Colonic mucosa (tissue), 4 donors: ENCODE data around the gene ZNF860. TPM values are rescaled to one million over a fixed set of nuclear protein-coding genes. Genes with fewer than 3 reads are reported as not detected.

Source experiments
- DNase-seq: peaks from one replicate; pipeline ENCODE4 v3.0.0-alpha.2; 2020
- H3K27ac ChIP-seq: fragments of 200-600 bp; one replicate; pipeline ENCODE4 v1.8.0; 2021
- H3K27me3 ChIP-seq: fragments of 200-600 bp; one replicate; pipeline ENCODE4 v1.8.0; 2021
- H3K36me3 ChIP-seq: fragments of 200-600 bp; one replicate; pipeline ENCODE4 v1.8.0; 2021
- H3K4me1 ChIP-seq: fragments of 200-600 bp; one replicate; pipeline ENCODE4 v1.8.0; 2021; ENCODE audit warnings: mild to moderate bottlenecking
- H3K4me3 ChIP-seq: fragments of 200-600 bp; one replicate; pipeline ENCODE4 v1.8.0; 2021
- H3K9ac ChIP-seq, 2 donors: one replicate each; pipeline ENCODE4 v1.7.0; 2013; ENCODE audit warnings: control low read depth in 2 of 2, low read depth in 2 of 2, low read length in 2 of 2
- H3K9me3 ChIP-seq: fragments of 200-600 bp; one replicate; pipeline ENCODE4 v1.8.0; 2021
- intact Hi-C: fragments of 100-400 bp; cut with DNase I; formaldehyde crosslinking; loops from one replicate; pipeline ENCODE4 v1.14.1; 2022
- total RNA-seq, 2 donors: library from RNA; stranded (reverse); fragmentation: NEBNext Ultra II Directional in 1 of 2; extraction: Animal tissue kit (Norgen Biotek cat#: 25700) in 1 of 2; gene quantifications; one replicate each; pipeline ENCODE4 v1.2.1, GENCODE V29; 2021
- TF ChIP-seq, protein P1 (sequence below): fragments of 200-600 bp; IDR thresholded peaks from one replicate; pipeline ENCODE4 v1.8.0; 2022; ENCODE audit warnings: antibody characterized with exemption, mild to moderate bottlenecking
- donor health status: healthy.
- donor health status: DM: no; HTN: no; CAD: no.
- donor health status: DM: no; HTN: no; CAD: no.

Gene ZNF860
- total RNA-seq, 2 donors from 2014 or later: 0.53 to 1.5 TPM

- intact Hi-C loops: no loop called here
- TF ChIP-seq, protein P1, sequence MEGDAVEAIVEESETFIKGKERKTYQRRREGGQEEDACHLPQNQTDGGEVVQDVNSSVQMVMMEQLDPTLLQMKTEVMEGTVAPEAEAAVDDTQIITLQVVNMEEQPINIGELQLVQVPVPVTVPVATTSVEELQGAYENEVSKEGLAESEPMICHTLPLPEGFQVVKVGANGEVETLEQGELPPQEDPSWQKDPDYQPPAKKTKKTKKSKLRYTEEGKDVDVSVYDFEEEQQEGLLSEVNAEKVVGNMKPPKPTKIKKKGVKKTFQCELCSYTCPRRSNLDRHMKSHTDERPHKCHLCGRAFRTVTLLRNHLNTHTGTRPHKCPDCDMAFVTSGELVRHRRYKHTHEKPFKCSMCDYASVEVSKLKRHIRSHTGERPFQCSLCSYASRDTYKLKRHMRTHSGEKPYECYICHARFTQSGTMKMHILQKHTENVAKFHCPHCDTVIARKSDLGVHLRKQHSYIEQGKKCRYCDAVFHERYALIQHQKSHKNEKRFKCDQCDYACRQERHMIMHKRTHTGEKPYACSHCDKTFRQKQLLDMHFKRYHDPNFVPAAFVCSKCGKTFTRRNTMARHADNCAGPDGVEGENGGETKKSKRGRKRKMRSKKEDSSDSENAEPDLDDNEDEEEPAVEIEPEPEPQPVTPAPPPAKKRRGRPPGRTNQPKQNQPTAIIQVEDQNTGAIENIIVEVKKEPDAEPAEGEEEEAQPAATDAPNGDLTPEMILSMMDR: no peak
These were observed 7.1 kb upstream of the ZNF860 start for GRCh38 chr3:31974471-31974870.

DNA sequence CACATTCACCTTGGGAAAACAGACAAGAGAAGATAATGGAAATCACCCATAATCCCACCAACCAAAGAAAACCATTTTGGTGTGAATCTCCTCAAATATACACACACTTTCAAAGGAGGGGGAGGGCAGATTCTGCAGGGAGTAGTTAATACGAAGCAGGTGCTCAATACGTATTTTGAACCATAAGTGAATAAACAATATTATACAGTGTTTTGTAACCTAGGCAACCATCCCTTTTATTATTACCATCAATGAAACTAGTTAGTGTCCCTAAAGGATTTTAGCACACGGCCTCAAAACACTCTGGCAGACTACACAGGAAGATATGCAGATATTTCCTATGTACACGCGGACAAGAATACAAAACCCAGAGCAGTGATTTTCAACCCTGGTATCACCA lies 6.6 kb upstream of the ZNF860 start:
- DNase-seq: no peak
- Histone ChIP-seq H3K4me1 (no peaks in the 10 kb centered on the region), H3K27ac (no peak overlapping the region), H3K9me3 (no peaks in the 10 kb centered on the region), H3K9ac (no peak overlapping the region), H3K36me3 (no peaks in the 10 kb centered on the region), H3K27me3 (no peaks in the 10 kb centered on the region), H3K4me3 (no peak overlapping the region)
- intact Hi-C loops: no loop called here
- TF ChIP-seq, protein P1: no peak

More at GRCh38 chr3:31974471-31974870, 7.1 kb upstream of the ZNF860 start:
- H3K27ac ChIP-seq: no peak overlapping the region
- no peak overlapping the region for H3K4me3 ChIP-seq
- no peaks in the 10 kb centered on the region for H3K36me3 ChIP-seq
- no peaks in the 10 kb centered on the region for H3K4me1 ChIP-seq
- no peak overlapping the region for H3K9ac ChIP-seq
- H3K9me3 ChIP-seq: no peaks in the 10 kb centered on the region
- H3K27me3 ChIP-seq: no peaks in the 10 kb centered on the region
- no peak for DNase-seq

DNA sequence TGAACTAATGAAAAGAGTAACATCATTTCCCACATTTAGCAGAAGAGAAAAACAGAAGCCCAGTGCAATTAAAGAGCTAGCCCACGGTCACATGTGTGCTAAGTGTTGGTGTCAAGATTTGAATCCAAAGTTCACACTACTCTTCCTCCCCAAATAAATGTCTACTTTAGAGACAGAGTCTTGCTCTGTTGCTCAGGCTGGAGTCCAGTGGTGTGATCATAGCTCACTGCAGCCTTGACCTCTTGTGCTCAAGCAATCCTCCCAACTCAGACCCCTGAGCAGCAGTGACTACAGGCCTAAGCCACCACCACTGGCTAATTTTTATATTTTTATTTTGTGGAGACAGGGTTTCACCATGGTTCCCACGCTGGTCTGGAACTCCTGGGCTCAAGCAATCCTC lies 5.2 kb upstream of the ZNF860 start:
- TF ChIP-seq, protein P1: no peak
- no peaks in the 10 kb centered on the region for H3K9me3 ChIP-seq
- H3K36me3 ChIP-seq: no peaks in the 10 kb centered on the region
- H3K27me3 ChIP-seq: no peaks in the 10 kb centered on the region
- no peak for DNase-seq
- no peak overlapping the region for H3K27ac ChIP-seq
- H3K9ac ChIP-seq: no peak overlapping the region
- intact Hi-C loops: no loop called here
- H3K4me3 ChIP-seq: no peak overlapping the region
- H3K4me1 ChIP-seq: no peaks in the 10 kb centered on the region

- Histone ChIP-seq H3K4me3 (no peak overlapping the region), H3K27me3 (no peaks in the 10 kb centered on the region), H3K9ac (no peak overlapping the region), H3K27ac (no peak overlapping the region), H3K36me3 (no peaks in the 10 kb centered on the region), H3K9me3 (no peaks in the 10 kb centered on the region), H3K4me1 (peaks cover 4% of the 10 kb centered on the region)
- no peak for DNase-seq
- TF ChIP-seq, protein P1: no peak
- intact Hi-C loops: no loop called here
These were observed 3.8 kb upstream of the ZNF860 start for GRCh38 chr3:31977736-31978135.

GRCh38 chr3:31978553-31978952 lies 3.0 kb upstream of the ZNF860 start:
- H3K9ac ChIP-seq: no peak overlapping the region
- H3K4me3 ChIP-seq: no peak overlapping the region
- no peak for DNase-seq
- no peak overlapping the region for H3K27ac ChIP-seq
- intact Hi-C loops: no loop called here
- H3K36me3 ChIP-seq: no peaks in the 10 kb centered on the region
- peaks cover 4% of the 10 kb centered on the region for H3K4me1 ChIP-seq
- H3K27me3 ChIP-seq: no peaks in the 10 kb centered on the region
- TF ChIP-seq, protein P1: no peak
- H3K9me3 ChIP-seq: no peaks in the 10 kb centered on the region
